Activated naive CD4-positive, alpha-beta T cell treated with anti-CD3 and anti-CD28 coated beads, Interleukin-2, amount 50 U/mL, for 24 hours (primary cell): ENCODE results near the gene GPC1.
"Not testable (repeated sequence)": the region's sequence is repeated elsewhere in the genome, so short reads cannot be mapped to it uniquely, and the experiment has no call there.

Experiments used
- H3K27ac Mint-ChIP-seq: one replicate; pipeline ENCODE4 v1.8.0; 2021; ENCODE audit warnings: mild to moderate bottlenecking, mixed read lengths
- H3K27me3 Mint-ChIP-seq: one replicate; pipeline ENCODE4 v1.8.0; 2021; ENCODE audit warnings: mixed read lengths
- H3K36me3 Mint-ChIP-seq: one replicate; pipeline ENCODE4 v1.8.0; 2021; ENCODE audit warnings: mixed read lengths
- H3K4me1 Mint-ChIP-seq: one replicate; pipeline ENCODE4 v1.8.0; 2021; ENCODE audit warnings: mixed read lengths
- H3K4me3 Mint-ChIP-seq: one replicate; pipeline ENCODE4 v1.8.0; 2021; ENCODE audit warnings: mild to moderate bottlenecking, mixed read lengths
- H3K9me3 Mint-ChIP-seq: one replicate; pipeline ENCODE4 v1.8.0; 2021; ENCODE audit warnings: mixed read lengths

The GPC1 gene, protein sequence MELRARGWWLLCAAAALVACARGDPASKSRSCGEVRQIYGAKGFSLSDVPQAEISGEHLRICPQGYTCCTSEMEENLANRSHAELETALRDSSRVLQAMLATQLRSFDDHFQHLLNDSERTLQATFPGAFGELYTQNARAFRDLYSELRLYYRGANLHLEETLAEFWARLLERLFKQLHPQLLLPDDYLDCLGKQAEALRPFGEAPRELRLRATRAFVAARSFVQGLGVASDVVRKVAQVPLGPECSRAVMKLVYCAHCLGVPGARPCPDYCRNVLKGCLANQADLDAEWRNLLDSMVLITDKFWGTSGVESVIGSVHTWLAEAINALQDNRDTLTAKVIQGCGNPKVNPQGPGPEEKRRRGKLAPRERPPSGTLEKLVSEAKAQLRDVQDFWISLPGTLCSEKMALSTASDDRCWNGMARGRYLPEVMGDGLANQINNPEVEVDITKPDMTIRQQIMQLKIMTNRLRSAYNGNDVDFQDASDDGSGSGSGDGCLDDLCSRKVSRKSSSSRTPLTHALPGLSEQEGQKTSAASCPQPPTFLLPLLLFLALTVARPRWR

DNA sequence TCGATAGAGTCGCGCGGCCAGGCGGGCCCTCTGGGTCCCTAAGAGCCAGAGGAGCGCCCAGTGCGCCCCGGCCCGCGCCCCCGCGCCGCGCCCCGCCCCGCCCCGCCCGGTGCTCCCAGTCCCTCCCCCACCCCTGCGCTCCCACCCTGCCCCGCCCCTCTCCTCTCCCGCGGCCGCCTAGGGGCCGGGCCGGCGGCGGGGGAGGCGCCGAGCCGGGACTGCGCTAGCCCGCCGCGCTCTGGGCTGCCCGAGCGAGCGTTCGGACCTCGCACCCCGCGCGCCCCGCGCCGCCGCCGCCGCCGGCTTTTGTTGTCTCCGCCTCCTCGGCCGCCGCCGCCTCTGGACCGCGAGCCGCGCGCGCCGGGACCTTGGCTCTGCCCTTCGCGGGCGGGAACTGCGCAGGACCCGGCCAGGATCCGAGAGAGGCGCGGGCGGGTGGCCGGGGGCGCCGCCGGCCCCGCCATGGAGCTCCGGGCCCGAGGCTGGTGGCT lies at the start of gene GPC1:
Gene GPC1 (plus strand): TSS at position 207 of the 491 bp plus-strand sequence. CDS start 256 bp downstream, at position 463.
- H3K27ac Mint-ChIP-seq, result no peak within 1 kb of the TSS
- H3K4me1 Mint-ChIP-seq, result no peaks in the 10 kb centered on the region
- H3K9me3 Mint-ChIP-seq, result no peaks in the 10 kb centered on the region
- peaks cover 15% of the 10 kb centered on the region for H3K27me3 Mint-ChIP-seq
- peak within 1 kb of the TSS; percentile 84 for H3K4me3 Mint-ChIP-seq
- H3K36me3 Mint-ChIP-seq, result no peaks in the 10 kb centered on the region

DNA sequence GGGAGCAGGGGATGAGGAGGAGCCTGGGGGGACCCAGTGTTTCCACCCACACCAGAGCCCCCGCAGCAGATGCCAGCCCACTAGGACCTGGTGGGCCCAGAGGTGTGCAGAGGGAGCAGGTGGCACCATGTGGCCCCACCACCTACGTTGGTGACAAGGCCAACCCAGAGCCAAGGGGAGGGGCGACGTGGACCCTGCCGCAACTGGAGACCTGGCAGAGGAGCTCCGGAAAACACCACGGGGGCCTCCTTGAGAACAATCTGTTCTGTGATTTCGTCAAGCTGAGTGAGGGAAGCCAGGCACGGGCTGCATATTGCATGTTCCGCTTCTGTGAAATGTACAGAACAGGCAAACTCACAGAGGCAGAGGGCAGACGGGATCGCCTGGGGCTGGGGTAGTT lies 49.1 kb upstream of the GPC1 start:
- Mint-ChIP-seq H3K4me3 (no peak overlapping the region), H3K9me3 (no peaks in the 10 kb centered on the region), H3K4me1 (no peaks in the 10 kb centered on the region), H3K27me3 (no peaks in the 10 kb centered on the region), H3K27ac (no peak overlapping the region), H3K36me3 (no peaks in the 10 kb centered on the region)

DNA sequence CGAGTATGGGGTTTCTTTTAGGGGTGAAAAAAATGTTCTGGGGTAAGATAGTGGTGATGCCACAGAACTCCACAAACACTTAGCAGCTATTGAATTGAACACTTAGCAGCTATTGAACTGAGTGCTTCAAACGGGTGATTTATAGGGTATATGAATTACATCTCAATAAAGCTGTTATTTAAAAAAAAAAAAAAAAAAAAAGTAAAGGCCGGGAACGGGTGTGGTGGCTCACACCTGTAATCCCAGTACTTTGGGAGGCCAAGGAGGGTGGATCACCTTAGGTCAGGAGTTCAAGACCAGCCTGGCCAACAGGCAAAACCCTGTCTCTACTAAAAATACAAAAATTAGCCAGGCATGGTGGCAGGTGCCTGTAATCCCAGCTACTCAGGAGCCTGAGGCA lies 48.7 kb upstream of the GPC1 start:
- H3K4me3 Mint-ChIP-seq, H3K9me3 Mint-ChIP-seq, H3K4me1 Mint-ChIP-seq, H3K36me3 Mint-ChIP-seq, H3K27me3 Mint-ChIP-seq, H3K27ac Mint-ChIP-seq: not testable (repeated sequence)

DNA sequence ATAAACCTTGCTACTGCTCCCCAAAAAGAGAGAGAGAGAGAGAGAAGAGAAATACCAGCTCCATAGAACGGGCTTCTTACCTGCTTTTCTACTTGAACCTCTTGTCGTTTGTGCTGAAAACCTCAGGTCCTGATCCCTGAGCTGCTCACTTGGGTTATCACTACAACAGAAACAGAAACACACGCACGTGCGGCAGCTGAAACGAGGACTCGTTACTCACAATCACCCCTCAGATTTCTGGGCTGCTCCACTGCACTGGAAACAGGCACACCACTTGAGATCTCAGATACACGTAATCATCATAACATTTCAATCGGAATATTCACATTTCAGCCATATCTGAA lies 48.2 kb upstream of the GPC1 start:
- no peaks in the 10 kb centered on the region for H3K27me3 Mint-ChIP-seq
- no peak overlapping the region for H3K27ac Mint-ChIP-seq
- H3K9me3 Mint-ChIP-seq, result no peaks in the 10 kb centered on the region
- H3K4me3 Mint-ChIP-seq, result no peak overlapping the region
- H3K36me3 Mint-ChIP-seq, result no peaks in the 10 kb centered on the region
- no peaks in the 10 kb centered on the region for H3K4me1 Mint-ChIP-seq

DNA sequence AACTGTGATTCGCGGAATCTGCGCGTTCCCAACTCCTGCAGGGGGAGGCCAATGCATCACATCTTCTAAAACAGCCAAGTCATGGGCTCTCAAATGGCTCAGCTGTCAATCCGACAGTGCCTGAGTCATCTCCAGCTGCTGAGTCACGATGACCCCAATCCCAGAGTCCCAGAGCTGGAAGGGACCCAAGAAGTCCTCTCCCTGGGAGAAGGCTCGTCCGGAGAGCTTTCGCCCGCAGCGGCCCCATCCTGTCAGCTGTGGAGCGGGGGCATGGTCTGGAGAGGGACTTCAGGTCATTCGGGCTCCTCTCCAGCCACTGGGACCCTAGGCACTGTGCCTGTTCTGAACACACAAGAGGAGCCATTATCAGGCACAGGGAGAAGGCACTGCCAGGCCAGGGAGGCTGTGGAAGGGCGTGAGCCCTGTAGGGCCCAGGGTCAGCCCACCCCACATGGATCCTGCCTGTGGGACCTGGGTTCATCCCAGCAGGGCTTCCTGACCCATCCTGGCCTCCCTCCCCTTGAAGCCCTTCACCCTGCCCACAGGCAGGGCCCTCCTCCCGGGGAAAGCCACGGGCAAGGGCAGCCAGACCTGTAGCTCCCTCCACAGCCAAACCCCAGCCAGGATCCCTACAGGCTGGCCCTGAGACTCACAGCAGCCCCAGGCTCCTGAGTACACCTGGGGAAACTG lies 47.6 kb upstream of the GPC1 start:
- no peaks in the 10 kb centered on the region for H3K36me3 Mint-ChIP-seq
- peaks cover 5% of the 10 kb centered on the region for H3K4me1 Mint-ChIP-seq
- no peak overlapping the region for H3K27ac Mint-ChIP-seq
- H3K4me3 Mint-ChIP-seq, result no peak overlapping the region
- no peaks in the 10 kb centered on the region for H3K27me3 Mint-ChIP-seq
- H3K9me3 Mint-ChIP-seq, result no peaks in the 10 kb centered on the region

DNA sequence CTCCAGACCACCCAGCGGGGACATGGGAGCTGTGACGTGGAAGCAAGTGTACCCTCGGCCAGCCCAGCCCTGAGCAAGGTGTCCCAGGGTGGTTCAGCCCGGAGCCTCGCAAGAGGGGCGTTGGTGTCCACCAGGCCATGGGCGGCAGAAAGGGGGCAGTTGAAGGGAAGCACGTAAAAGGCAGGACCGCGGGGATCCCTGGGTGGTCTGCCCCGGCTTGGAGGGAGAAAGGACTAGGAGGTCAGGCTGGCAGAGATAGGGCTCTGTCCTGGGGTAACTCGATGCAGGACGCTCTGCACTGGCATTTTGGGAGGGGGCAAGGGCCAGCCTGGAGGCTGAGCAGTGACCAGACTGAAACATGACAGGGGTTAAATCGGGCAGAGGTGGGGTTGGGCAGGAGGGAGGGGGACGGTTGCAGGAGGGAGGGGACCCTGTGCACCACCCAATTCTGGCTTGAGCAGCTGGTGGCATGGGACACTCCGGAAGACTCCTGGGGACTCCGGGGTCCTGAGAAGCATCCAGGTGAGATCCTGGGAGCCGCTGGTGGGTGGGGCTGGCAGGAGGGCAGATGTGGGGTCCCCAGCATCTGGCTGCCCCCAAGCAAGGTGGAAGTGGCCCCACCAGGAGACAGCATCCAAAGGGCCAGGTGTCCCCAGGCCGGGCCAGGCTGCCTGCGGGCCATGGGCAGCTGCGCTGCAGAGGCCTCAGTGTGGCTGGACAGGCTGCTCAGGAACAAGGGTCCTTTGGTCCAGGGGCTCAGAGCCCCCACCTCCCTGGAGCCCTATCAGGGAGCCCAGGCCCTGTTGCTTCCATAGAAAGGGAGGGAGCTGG lies 46.8 kb upstream of the GPC1 start:
- Mint-ChIP-seq H3K36me3 (no peaks in the 10 kb centered on the region), H3K27me3 (no peaks in the 10 kb centered on the region), H3K9me3 (no peaks in the 10 kb centered on the region), H3K4me3 (no peak overlapping the region), H3K4me1 (peaks cover 8% of the 10 kb centered on the region), H3K27ac (no peak overlapping the region)

DNA sequence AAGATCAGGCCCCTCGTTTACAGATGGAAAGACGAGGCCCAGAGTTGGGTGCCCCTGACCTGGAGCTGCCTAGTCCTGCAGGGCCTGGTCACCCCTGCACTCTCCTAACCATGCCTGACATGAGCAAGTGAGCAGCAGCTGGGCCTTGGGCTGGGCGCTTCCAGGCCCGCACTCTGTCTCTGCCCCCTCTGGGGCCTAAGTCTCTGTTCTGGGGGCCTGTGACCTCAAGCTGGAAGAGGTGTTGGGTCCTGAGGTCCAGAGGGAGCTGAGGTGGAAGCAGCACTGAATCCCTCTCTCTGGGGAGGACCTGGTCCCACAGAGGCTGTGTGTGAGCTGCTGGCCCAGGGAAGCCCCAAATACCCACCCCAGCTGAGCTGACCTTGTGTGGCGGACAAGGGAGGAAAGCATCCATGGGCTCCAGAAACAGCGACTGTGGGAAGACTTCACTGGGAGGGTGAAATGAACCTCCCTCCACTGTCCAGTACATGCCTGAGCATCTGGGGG lies 46.1 kb upstream of the GPC1 start:
- Mint-ChIP-seq H3K4me1 (peaks cover 8% of the 10 kb centered on the region), H3K36me3 (no peaks in the 10 kb centered on the region), H3K27me3 (no peaks in the 10 kb centered on the region), H3K9me3 (no peaks in the 10 kb centered on the region), H3K27ac (no peak overlapping the region), H3K4me3 (no peak overlapping the region)

DNA sequence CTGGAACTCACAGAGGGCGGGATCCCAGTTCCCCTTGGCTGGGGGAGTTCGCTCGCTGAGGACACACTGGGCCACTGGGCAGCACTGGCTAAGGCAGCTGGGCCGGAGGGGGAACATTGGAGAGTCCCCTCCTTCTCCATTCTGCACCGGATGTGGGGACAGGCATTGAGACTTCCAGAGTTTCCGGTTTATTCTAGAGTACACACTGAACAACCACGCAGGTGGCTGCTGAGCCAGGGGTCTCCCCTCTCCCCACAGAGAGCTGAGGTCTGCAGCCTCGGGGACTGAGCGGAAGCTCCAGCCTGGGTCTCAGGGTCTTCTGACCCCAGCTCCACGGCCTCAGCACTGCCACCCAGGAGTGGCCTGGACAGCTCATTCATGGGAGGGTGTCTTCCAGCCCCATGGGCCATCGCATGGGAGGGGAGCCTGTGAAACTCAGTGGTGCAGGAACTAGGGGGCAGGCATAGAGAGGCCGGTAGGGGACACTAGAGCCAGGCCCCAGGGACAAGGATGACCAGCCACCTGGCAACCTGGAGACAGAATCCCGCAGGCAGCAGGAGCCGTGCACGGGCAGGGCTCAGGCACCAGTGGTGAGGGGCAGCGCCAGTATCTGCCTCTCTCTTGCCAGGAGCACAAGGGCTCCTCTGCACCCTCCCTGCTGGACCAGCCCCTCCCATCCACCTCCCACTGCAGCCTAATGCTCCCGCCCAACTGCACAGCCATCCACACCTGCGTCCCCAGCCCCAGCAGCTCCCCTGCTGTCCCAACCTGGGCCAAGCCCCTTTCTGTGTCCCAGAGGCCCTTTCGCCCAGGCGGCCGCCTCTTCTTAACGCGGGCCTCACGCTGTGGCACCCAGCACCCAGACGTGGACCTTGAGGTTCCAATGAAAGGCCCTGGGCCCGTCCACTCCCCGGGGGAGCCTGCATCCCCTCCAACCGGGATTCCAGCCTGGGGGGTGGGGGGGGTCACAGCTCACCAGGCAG lies 45.1 kb upstream of the GPC1 start:
- Mint-ChIP-seq H3K9me3 (no peaks in the 10 kb centered on the region), H3K27me3 (no peaks in the 10 kb centered on the region), H3K27ac (no peak overlapping the region), H3K4me1 (peaks cover 8% of the 10 kb centered on the region), H3K4me3 (no peak overlapping the region), H3K36me3 (no peaks in the 10 kb centered on the region)

DNA sequence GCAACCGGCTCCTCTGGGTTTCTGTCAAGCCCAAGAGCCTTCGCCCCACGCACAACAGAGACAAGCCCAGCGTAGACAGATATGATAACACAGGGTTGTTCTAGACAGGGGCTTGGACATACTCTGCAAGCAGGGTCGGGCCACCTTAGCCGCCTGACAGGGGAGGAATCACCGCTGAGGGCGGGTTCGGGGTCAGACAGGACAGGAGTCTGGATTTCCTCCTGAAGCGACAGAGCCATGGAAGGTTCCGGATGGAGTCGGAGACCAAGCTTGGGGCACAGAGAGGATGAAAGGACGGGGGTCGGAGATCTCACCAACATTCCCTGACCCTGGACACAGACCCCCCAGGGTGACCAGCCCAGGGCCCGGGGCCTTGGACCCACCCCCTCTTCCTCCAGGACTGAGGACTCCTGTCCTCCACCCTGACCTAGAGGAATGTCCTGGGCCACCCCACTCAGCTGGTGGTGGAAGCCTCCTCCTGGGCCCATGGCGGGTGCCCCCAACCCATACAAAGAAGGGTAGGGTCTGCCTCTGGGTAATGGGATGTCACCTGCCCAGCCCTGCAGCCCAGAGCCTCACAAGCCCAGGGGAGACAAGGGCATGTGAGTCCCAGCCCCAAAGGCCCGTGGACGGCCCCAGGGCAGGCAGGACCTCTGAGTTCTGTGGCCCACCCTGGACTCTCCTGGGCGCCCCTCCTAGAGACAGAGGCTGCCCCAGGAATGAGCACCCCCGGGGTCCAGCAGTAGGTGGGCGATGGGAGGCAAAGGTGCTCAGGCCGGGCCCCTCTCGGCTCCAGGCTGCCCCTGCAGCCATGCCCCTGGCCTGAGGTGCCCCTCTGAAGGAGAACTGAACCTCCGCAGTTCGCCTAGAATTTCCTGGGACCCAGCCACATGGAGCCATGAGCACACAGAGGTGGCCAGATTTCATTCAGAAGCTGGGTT lies 44.1 kb upstream of the GPC1 start:
- H3K4me3 Mint-ChIP-seq, result no peak overlapping the region
- H3K9me3 Mint-ChIP-seq, result no peaks in the 10 kb centered on the region
- no peak overlapping the region for H3K27ac Mint-ChIP-seq
- no peaks in the 10 kb centered on the region for H3K27me3 Mint-ChIP-seq
- H3K4me1 Mint-ChIP-seq, result peaks cover 8% of the 10 kb centered on the region
- H3K36me3 Mint-ChIP-seq, result no peaks in the 10 kb centered on the region

DNA sequence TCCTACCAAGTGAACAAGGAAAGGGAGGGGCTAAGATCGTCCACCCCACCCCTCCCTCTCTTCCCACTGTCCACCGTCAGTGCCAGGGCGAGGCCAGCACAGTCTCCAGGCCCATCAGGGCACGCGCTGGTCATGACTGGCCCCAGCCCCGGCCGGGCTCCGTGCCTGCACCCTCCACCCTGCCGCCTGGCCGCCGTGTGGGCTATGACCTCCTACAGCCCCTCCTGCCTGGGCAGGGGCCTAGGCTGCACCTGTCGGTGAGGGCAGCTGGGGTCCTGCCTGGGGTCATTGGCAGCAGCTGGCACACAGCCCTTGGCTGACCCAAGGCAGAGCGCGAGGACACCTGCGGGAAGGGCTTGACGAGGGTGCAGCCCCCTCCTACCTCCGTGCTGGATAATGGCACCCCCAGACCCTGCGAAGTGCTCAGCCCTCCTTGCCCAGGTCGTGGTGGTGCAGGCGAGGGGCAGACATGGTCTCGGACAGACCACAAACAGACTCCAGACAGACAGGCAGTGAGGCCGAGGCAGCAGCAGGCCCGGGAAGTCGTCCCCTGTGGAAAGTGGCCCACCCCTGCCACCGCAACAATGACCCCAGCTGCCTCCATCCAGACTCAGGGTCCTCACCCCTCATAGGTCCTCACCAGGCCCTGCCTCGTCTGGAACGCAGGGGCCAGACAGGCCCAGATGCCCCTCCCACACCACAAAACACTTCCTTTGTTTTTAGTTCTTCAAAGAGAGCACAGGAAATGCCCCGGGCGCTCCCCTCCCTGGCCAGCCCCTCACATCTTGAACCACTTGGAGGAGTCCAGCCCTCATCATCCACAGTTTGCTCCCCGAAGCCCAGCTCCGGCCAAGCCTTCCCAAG lies 43.1 kb upstream of the GPC1 start:
- Mint-ChIP-seq H3K27me3 (no peaks in the 10 kb centered on the region), H3K4me1 (peaks cover 8% of the 10 kb centered on the region), H3K27ac (no peak overlapping the region), H3K9me3 (no peaks in the 10 kb centered on the region), H3K4me3 (no peak overlapping the region), H3K36me3 (no peaks in the 10 kb centered on the region)

DNA sequence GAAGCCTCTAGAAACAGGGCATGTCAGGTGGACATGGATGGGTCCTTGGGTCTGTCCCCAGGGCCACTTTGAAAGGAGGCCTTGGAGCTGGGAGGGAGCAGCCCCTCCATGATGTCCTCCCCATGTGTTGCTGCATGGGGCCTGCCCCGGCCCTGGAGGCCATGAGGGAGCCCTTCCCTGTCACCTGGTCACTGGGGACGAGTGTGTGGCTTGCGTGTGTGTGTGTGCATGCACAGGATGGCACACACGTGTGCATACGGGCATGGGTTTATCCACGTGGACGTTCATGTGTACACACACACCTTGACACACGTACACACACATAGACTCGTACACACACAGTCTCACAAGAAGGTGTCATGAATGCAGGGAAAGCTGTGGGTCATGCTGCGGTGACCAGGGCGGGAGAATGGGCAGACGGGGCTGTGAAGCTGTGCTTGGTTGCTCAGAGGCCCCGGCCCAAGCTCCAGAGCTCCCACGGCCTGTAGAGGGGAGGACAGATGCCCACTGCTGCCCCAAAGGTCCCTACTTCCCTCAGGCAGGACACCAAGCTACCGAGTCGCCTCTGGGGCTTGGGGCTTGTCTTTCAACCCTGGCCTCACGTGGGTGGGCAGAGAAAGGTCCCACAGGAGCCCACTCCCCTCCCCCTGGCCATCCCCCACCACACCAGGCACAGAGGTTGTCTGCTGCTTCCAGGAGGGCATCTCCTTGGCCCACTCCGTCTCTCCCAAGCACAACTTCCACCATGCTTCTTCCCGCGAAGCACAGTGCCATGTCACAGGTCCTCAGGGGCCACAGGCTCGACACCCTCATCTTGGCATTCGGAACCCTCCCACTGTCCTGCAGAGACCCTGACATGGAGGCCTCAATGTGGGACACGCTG lies 42.3 kb upstream of the GPC1 start:
- H3K27ac Mint-ChIP-seq, result no peak overlapping the region

DNA sequence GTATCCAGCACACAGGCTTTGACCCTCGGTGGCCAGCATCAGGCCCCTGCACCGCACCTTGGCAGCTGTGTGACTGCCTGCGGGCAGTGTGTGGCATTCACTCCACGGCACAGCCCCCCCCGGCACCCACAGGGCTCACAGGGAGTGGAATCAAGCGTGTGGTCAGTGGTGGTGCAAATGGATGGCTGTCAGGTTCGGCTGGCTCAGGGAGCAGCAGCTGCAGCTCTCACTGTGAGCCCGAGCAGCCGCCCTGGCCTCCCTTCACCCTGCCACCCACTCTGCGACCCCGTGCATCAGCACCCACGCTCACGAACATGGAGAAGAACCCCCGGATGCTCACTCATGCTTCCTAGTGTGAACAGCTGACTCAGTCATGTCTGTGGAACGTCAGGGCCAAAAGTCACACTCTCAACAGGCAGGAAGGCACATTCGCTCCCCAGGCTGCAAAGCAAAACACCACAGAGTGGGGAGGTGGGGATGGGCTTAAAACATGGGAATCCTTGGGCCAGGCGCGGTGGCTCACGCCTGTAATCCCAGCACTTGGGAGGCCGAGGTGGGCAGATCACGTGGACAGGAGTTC lies 41.5 kb upstream of the GPC1 start:
- no peak overlapping the region for H3K27ac Mint-ChIP-seq
- peaks cover 8% of the 10 kb centered on the region for H3K4me1 Mint-ChIP-seq
- no peak overlapping the region for H3K4me3 Mint-ChIP-seq
- H3K9me3 Mint-ChIP-seq, result no peaks in the 10 kb centered on the region
- no peaks in the 10 kb centered on the region for H3K36me3 Mint-ChIP-seq
- H3K27me3 Mint-ChIP-seq, result no peaks in the 10 kb centered on the region

More for the DNA sequence above, 42.3 kb upstream of the GPC1 start:
- Mint-ChIP-seq H3K4me1 (peaks cover 8% of the 10 kb centered on the region), H3K4me3 (no peak overlapping the region), H3K9me3 (no peaks in the 10 kb centered on the region), H3K27me3 (no peaks in the 10 kb centered on the region), H3K36me3 (no peaks in the 10 kb centered on the region)
